Thymus (tissue), 11 donors: ENCODE data around the gene TCF12. TPM values are rescaled to one million over a fixed set of nuclear protein-coding genes. Genes with fewer than 3 reads are reported as not detected.

Experiments
- DNase-seq, 9 donors: peaks; one replicate each; pipeline ENCODE4 v3.0.0-alpha.2; 2013; ENCODE audit warnings: low spot score in 9 of 9, low read depth in 6 of 9, missing footprints in 1 of 9
- H3K27ac ChIP-seq, 2 donors: one replicate each; pipeline ENCODE4 v1.5.1; 2013; ENCODE audit warnings: control low read depth in 1 of 2, low read depth in 1 of 2, low read length in 1 of 2, mild to moderate bottlenecking in 1 of 2, moderate library complexity in 1 of 2
- H3K27me3 ChIP-seq, 2 donors: one replicate each; pipeline ENCODE4 v1.5.1; 2013; ENCODE audit warnings: low read length in 1 of 2; ENCODE audit not compliant: control insufficient read depth in 2 of 2, insufficient read depth in 1 of 2
- H3K36me3 ChIP-seq, 2 donors: one replicate each; pipeline ENCODE4 v1.5.1; 2013; ENCODE audit warnings: low read length in 1 of 2, mild to moderate bottlenecking in 1 of 2, moderate library complexity in 1 of 2; ENCODE audit not compliant: control insufficient read depth in 2 of 2, insufficient read depth in 2 of 2
- H3K4me1 ChIP-seq, 2 donors: one replicate each; pipeline ENCODE4 v1.5.1; 2013; ENCODE audit warnings: low read length in 2 of 2; ENCODE audit not compliant: control insufficient read depth in 2 of 2, insufficient read depth in 2 of 2
- H3K4me3 ChIP-seq, 2 donors: one replicate each; pipeline ENCODE4 v1.5.1; 2013; ENCODE audit warnings: low read length in 2 of 2, control low read depth in 1 of 2, mild to moderate bottlenecking in 1 of 2
- H3K9me3 ChIP-seq, 2 donors: one replicate each; pipeline ENCODE4 v1.5.1; 2013; ENCODE audit warnings: low read length in 1 of 2, mild to moderate bottlenecking in 1 of 2; ENCODE audit not compliant: control insufficient read depth in 2 of 2, insufficient read depth in 1 of 2
- WGBS: extraction: QIAGEN DNeasy Blood & Tissue Kit; methylation state at CpG from one replicate; pipeline ENCODE4 v1.1.7; 2013; 5-methylcytosine and 5-hydroxymethylcytosine counted together
- polyA plus RNA-seq: library from polyadenylated mRNA; stranded (reverse); fragments of 200-250 nt; gene quantifications from one replicate; pipeline ENCODE4 v1.2.3, GENCODE V29; 2013
- total RNA-seq: library from RNA; stranded (reverse); fragments of 120-200 nt; gene quantifications from one replicate; pipeline ENCODE4 v1.2.4, GENCODE V29; 2013
- donor health status: healthy.

TCF12 gene
- total and polyA plus RNA-seq, 2 donors: 45.2 to 159 TPM

- H3K9me3 ChIP-seq: no peaks in the 10 kb centered on the region
- no peaks in the 10 kb centered on the region for H3K27me3 ChIP-seq
- no peak overlapping the region for H3K4me3 ChIP-seq
- 54% methylated on average over 2 of the region's 2 CpGs for WGBS
- H3K27ac ChIP-seq: no peak overlapping the region
- H3K36me3 ChIP-seq: peaks cover 7 to 14% of the 10 kb centered on the region in 2 donors
- H3K4me1 ChIP-seq: no peaks in the 10 kb centered on the region
- peak in 2 of 9 donors; percentile 21 to 46 for DNase-seq
Measured at GRCh38 chr15:57227899-57228298, 309.5 kb downstream of the TCF12 start.

GRCh38 chr15:57228395-57228794 lies 310.0 kb downstream of the TCF12 start:
- H3K9me3 ChIP-seq: no peaks in the 10 kb centered on the region
- peaks cover 11 to 18% of the 10 kb centered on the region in 2 donors for H3K36me3 ChIP-seq
- WGBS: 98% methylated on average over 4 of the region's 4 CpGs
- DNase-seq: no peak
- no peaks in the 10 kb centered on the region for H3K27me3 ChIP-seq
- no peak overlapping the region for H3K27ac ChIP-seq
- no peaks in the 10 kb centered on the region for H3K4me1 ChIP-seq
- H3K4me3 ChIP-seq: no peak overlapping the region

- Histone ChIP-seq H3K27me3 (no peaks in the 10 kb centered on the region), H3K36me3 (peaks cover 16 to 25% of the 10 kb centered on the region in 2 donors), H3K4me1 (no peaks in the 10 kb centered on the region), H3K9me3 (no peaks in the 10 kb centered on the region), H3K27ac (no peak overlapping the region), H3K4me3 (no peak overlapping the region)
- DNase-seq: no peak
Measured at GRCh38 chr15:57229051-57229450, 310.6 kb downstream of the TCF12 start.

GRCh38 chr15:57231559-57231958 lies 313.1 kb downstream of the TCF12 start:
- Histone ChIP-seq H3K9me3 (no peaks in the 10 kb centered on the region), H3K36me3 (peaks cover 26 to 50% of the 10 kb centered on the region in 2 donors), H3K27ac (no peak overlapping the region), H3K4me1 (no peaks in the 10 kb centered on the region), H3K4me3 (no peak overlapping the region), H3K27me3 (no peaks in the 10 kb centered on the region)
- DNase-seq: no peak
- 94% methylated on average over 1 of the region's 1 CpG for WGBS

- H3K4me1 ChIP-seq: no peaks in the 10 kb centered on the region
- WGBS: 98% methylated on average over 2 of the region's 2 CpGs
Measured at GRCh38 chr15:57234156-57234555, 315.7 kb downstream of the TCF12 start.

GRCh38 chr15:57235186-57235585 lies 316.7 kb downstream of the TCF12 start:
- H3K4me1 ChIP-seq: no peaks in the 10 kb centered on the region
- 96% methylated on average over 4 of the region's 4 CpGs for WGBS
- H3K9me3 ChIP-seq: no peaks in the 10 kb centered on the region
- H3K27ac ChIP-seq: no peak overlapping the region
- DNase-seq: no peak
- H3K36me3 ChIP-seq: peaks cover 29 to 78% of the 10 kb centered on the region in 2 donors
- H3K27me3 ChIP-seq: no peaks in the 10 kb centered on the region
- no peak overlapping the region for H3K4me3 ChIP-seq

More at GRCh38 chr15:57234156-57234555, 315.7 kb downstream of the TCF12 start:
- Histone ChIP-seq H3K9me3 (no peaks in the 10 kb centered on the region), H3K36me3 (peaks cover 29 to 70% of the 10 kb centered on the region in 2 donors), H3K4me3 (no peak overlapping the region), H3K27me3 (no peaks in the 10 kb centered on the region), H3K27ac (no peak overlapping the region)
- DNase-seq: no peak

- DNase-seq: no peak
- Histone ChIP-seq H3K4me1 (no peaks in the 10 kb centered on the region), H3K9me3 (no peaks in the 10 kb centered on the region), H3K27ac (no peak overlapping the region), H3K36me3 (peaks cover 29 to 84% of the 10 kb centered on the region in 2 donors), H3K27me3 (no peaks in the 10 kb centered on the region), H3K4me3 (no peak overlapping the region)
- 96% methylated on average over 4 of the region's 4 CpGs for WGBS
Measured at GRCh38 chr15:57235873-57236272, 317.4 kb downstream of the TCF12 start.

GRCh38 chr15:57236561-57237300 lies 318.3 kb downstream of the TCF12 start:
- H3K27me3 ChIP-seq: no peaks in the 10 kb centered on the region
- H3K4me1 ChIP-seq: no peaks in the 10 kb centered on the region
- no peak for DNase-seq
- H3K27ac ChIP-seq: no peak overlapping the region
- H3K9me3 ChIP-seq: no peaks in the 10 kb centered on the region
- peaks cover 29 to 87% of the 10 kb centered on the region in 2 donors for H3K36me3 ChIP-seq
- WGBS: 53% methylated on average over 3 of the region's 3 CpGs
- H3K4me3 ChIP-seq: no peak overlapping the region

- DNase-seq: no peak
- no peaks in the 10 kb centered on the region for H3K4me1 ChIP-seq
- H3K4me3 ChIP-seq: no peak overlapping the region
- H3K27me3 ChIP-seq: no peaks in the 10 kb centered on the region
- no peaks in the 10 kb centered on the region for H3K9me3 ChIP-seq
- peaks cover 27 to 88% of the 10 kb centered on the region in 2 donors for H3K36me3 ChIP-seq
- WGBS: 96% methylated on average over 2 of the region's 2 CpGs
- H3K27ac ChIP-seq: no peak overlapping the region
Measured at GRCh38 chr15:57237301-57237642, 318.8 kb downstream of the TCF12 start.
